ENCODE measurements around the gene PITX1. TPM values are rescaled to one million over a fixed set of nuclear protein-coding genes. Genes with fewer than 3 reads are reported as not detected.
"Not testable (repeated sequence)": the region's sequence is repeated elsewhere in the genome, so short reads cannot be mapped to it uniquely, and the experiment has no call there.

The PITX1 gene
- total RNA-seq = 1 to 10 TPM; 7.8 to 9.9 TPM

GRCh38 chr5:135033901-135034235, at the start of gene PITX1:
Gene PITX1 (minus strand): TSS chr5:135034228. CDS start chr5:135033881, 347 bp downstream.
- H3K4me3 ChIP-seq = peak within 1 kb of the TSS; percentile 49
- intact Hi-C loops (cut with DNase I) = loop anchor here (5.0 kb wide), 1 partner anchor 153 kb away; no protein-coding TSS in a partner anchor
- no peak for DNase-seq
- H3K4me1 ChIP-seq = peaks cover 18% of the 10 kb centered on the region
- TF ChIP-seq CTCF (IDR thresholded peaks at IDR 0.05) = no peak
- no peaks in the 10 kb centered on the region for H3K36me3 ChIP-seq
- H3K27ac ChIP-seq = peak within 1 kb of the TSS; percentile 50
- peak within 1 kb of the TSS; percentile 58 to 66 for H3K9ac ChIP-seq (ENCODE audit: low read depth in 2 of 2, low read length in 2 of 2)
- peaks cover 86% of the 10 kb centered on the region for H3K27me3 ChIP-seq
- H3K9me3 ChIP-seq = no peaks in the 10 kb centered on the region

- intact Hi-C loops (cut with DNase I); H3K9ac ChIP-seq (ENCODE audit: low read depth in 2 of 2, low read length in 2 of 2); H3K36me3 ChIP-seq; H3K27me3 ChIP-seq; H3K4me1 ChIP-seq; H3K27ac ChIP-seq; DNase-seq; H3K4me3 ChIP-seq; H3K9me3 ChIP-seq: not testable (repeated sequence)
Observed at GRCh38 chr5:135083334-135083733, 49.3 kb upstream of the PITX1 start.

- intact Hi-C loops (cut with DNase I) = no loop called here
- Histone ChIP-seq H3K4me1 (no peaks in the 10 kb centered on the region), H3K27ac (no peak overlapping the region), H3K9me3 (no peaks in the 10 kb centered on the region), H3K27me3 (no peaks in the 10 kb centered on the region), H3K4me3 (no peak overlapping the region), H3K9ac (ENCODE audit: low read depth in 2 of 2, low read length in 2 of 2) (no peak overlapping the region), H3K36me3 (no peaks in the 10 kb centered on the region)
- TF ChIP-seq CTCF (IDR thresholded peaks at IDR 0.05) = no peak
- no peak for DNase-seq
Observed at GRCh38 chr5:135081240-135081639, 47.2 kb upstream of the PITX1 start.

GRCh38 chr5:135079760-135080159, 45.7 kb upstream of the PITX1 start:
- no peak for TF ChIP-seq CTCF (IDR thresholded peaks at IDR 0.05)
- DNase-seq = no peak
- no peak overlapping the region for H3K27ac ChIP-seq
- no peak overlapping the region for H3K9ac ChIP-seq (ENCODE audit: low read depth in 2 of 2, low read length in 2 of 2)
- no peaks in the 10 kb centered on the region for H3K4me1 ChIP-seq
- no peak overlapping the region for H3K4me3 ChIP-seq
- H3K9me3 ChIP-seq = no peaks in the 10 kb centered on the region
- no peaks in the 10 kb centered on the region for H3K36me3 ChIP-seq
- intact Hi-C loops (cut with DNase I) = no loop called here
- H3K27me3 ChIP-seq = no peaks in the 10 kb centered on the region

- no peak overlapping the region for H3K9ac ChIP-seq (ENCODE audit: low read depth in 2 of 2, low read length in 2 of 2)
- DNase-seq = no peak
- H3K9me3 ChIP-seq = no peaks in the 10 kb centered on the region
- H3K27ac ChIP-seq = no peak overlapping the region
- TF ChIP-seq CTCF (IDR thresholded peaks at IDR 0.05) = no peak
- no peaks in the 10 kb centered on the region for H3K4me1 ChIP-seq
- no peaks in the 10 kb centered on the region for H3K36me3 ChIP-seq
- no peak overlapping the region for H3K4me3 ChIP-seq
- no peaks in the 10 kb centered on the region for H3K27me3 ChIP-seq
- intact Hi-C loops (cut with DNase I) = no loop called here
Observed at GRCh38 chr5:135079099-135079681, 45.2 kb upstream of the PITX1 start.

GRCh38 chr5:135076801-135077200, 42.8 kb upstream of the PITX1 start:
- intact Hi-C loops (cut with DNase I) = no loop called here
- Histone ChIP-seq H3K9ac (ENCODE audit: low read depth in 2 of 2, low read length in 2 of 2) (no peak overlapping the region), H3K36me3 (no peaks in the 10 kb centered on the region), H3K4me1 (no peaks in the 10 kb centered on the region), H3K27ac (no peak overlapping the region), H3K9me3 (no peaks in the 10 kb centered on the region), H3K4me3 (no peak overlapping the region), H3K27me3 (no peaks in the 10 kb centered on the region)
- TF ChIP-seq CTCF (IDR thresholded peaks at IDR 0.05) = no peak
- DNase-seq = no peak

Measured in colonic mucosa (tissue), 4 donors.